ENCODE data around the gene TDRD7. TPM values are rescaled to one million over a fixed set of nuclear protein-coding genes. Genes with fewer than 3 reads are reported as not detected.
A peak's percentile ranks its signal among the peaks of the same experiment; 100 is the strongest.

The TDRD7 gene
- total RNA-seq, 1 donor from 2014 or later, result 8.7 TPM

DNA sequence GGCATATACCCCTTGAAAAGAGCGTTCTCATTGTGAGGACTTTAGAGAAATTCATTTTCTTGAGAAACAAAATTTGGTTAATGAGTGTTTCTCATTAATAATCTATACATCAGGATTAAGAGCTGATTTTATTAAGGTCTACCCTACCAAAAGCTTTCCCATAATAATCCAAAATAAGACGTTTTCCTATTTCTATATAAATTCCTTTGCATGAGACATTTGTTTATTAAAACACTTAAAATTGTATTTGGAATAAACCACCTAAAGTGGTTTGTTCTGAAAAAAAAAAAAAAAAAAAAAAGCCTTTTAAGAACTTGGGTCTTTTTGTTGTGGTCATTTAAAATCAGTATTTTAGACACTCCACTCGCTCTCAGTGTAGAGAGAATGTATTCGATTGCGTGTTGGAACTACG, 88.9 kb downstream of the TDRD7 start:
- no peak for ATAC-seq
- intact Hi-C loops (cut with DNase I), result loop anchor here (1.0 kb wide), 1 partner anchor 99 kb away; no protein-coding TSS in a partner anchor

GRCh38 chr9:97501177-97501971, 89.5 kb downstream of the TDRD7 start, which contains the start of gene TMOD1:
TMOD1 (plus strand) TSS chr9:97501666; CDS start chr9:97524189, 22,523 bp downstream.
- ATAC-seq (peak; percentile 84), DNase-seq (ENCODE audit: missing footprints) (peak; percentile 84)
- intact Hi-C loops (cut with DNase I), result loop anchor here (1.0 kb wide), 1 partner anchor 98 kb away; no protein-coding TSS in a partner anchor

More for the DNA sequence above, 88.9 kb downstream of the TDRD7 start:
- DNase-seq (ENCODE audit: missing footprints), result no peak

GRCh38 chr9:97501972-97502221, 90.0 kb downstream of the TDRD7 start:
- intact Hi-C loops (cut with DNase I), result loop anchor here (1.0 to 2.0 kb wide), 3 partner anchors 27 to 97 kb away; no protein-coding TSS in a partner anchor
- no peak for ATAC-seq

GRCh38 chr9:97502222-97502983, 90.5 kb downstream of the TDRD7 start:
- intact Hi-C loops (cut with DNase I), result loop anchor here (2.0 kb wide), 2 partner anchors 26 to 54 kb away; no protein-coding TSS in a partner anchor
- no peak for DNase-seq (ENCODE audit: missing footprints)
- peak; percentile 33 for ATAC-seq

More at GRCh38 chr9:97501972-97502221, 90.0 kb downstream of the TDRD7 start:
- no peak for DNase-seq (ENCODE audit: missing footprints)

- intact Hi-C loops (cut with DNase I), result loop anchor here (2.0 kb wide), 2 partner anchors 26 to 54 kb away; no protein-coding TSS in a partner anchor
- ATAC-seq, result no peak
- DNase-seq (ENCODE audit: missing footprints), result no peak
These were observed 91.3 kb downstream of the TDRD7 start for GRCh38 chr9:97502984-97503861.

DNA sequence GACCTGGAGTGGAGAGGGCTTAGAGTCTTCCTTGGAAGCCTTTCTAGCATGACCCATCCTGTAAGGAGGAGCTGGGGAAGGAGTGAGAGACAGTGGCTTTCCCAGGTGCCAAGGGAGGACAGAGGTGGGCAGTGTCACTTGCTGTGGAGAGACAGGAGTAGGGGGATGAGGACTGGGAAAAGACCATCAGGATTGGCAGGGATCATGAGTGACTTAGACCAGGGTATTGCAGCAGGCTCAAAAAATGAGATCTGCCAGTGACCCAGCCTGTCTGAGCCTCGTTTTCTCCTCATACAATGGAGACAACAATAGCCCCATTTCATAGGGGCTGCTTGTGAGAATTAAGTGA, 91.9 kb downstream of the TDRD7 start:
- intact Hi-C loops (cut with DNase I), result loop anchor here (2.0 kb wide), 2 partner anchors 25 to 53 kb away; no protein-coding TSS in a partner anchor
- ATAC-seq, result no peak
- DNase-seq (ENCODE audit: missing footprints), result no peak

DNA sequence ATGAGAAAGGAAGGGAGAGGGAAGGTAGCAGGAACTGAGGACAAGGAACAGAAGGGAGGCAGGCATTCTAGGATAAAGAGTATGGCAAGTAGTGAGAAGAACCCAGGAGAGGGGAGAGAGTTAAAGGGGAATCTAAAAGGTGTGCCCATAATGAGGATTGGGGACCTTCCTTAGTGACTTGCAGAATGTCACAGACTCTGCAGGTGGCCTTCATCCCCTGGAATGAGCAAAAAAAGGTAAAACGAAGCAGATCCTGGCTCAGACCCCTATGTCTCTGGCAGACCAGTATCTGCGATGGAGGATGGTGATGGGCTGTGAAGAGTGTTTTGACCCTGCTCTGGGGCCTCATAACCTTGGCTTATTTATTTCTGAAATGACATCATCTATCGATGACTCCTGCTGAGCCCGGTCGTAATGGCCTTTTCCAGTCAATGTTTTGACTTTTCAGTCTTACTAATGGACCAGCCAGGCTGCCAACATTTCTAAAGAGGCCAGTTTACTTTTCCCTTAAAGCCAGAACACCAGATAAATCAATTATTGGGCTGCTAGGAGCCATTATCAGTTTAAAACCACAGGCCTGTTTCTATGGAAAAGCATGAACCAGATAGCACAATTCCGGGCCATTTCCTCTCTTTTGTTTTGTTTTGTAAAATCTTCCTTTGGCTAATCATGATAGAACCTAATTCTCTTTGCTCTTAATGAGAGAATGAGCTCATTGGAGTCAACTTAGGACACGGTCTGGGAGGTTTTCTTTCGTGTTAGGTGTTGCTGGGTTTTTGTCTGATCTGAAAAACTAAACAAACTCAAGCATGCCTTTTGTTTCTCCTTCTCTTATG, 92.7 kb downstream of the TDRD7 start:
- ATAC-seq, result no peak

DNA sequence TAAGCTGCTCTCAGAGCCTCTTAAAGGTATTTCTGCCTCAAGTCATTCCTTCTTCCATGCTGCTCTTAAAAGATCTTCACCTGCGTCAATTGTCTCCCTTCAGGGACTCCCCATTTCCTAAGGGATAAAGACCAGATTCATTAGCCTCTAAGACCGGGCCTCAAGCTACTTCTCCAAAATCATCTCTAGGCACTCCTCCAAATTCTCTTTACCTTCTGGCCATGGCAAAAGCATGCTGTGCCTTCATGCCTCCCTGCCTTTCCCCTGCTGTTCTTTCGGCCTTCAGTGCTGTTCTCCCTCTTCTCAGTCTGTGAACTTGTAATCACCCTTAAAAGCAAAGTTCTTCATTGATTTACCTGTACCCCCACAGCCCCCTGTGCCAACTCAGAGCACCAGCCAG, 93.9 kb downstream of the TDRD7 start:
- no peak for ATAC-seq
- DNase-seq (ENCODE audit: missing footprints), result no peak
- intact Hi-C loops (cut with DNase I), result no loop called here

More for the DNA sequence above, 92.7 kb downstream of the TDRD7 start:
- DNase-seq (ENCODE audit: missing footprints), result no peak
- intact Hi-C loops (cut with DNase I), result no loop called here

DNA sequence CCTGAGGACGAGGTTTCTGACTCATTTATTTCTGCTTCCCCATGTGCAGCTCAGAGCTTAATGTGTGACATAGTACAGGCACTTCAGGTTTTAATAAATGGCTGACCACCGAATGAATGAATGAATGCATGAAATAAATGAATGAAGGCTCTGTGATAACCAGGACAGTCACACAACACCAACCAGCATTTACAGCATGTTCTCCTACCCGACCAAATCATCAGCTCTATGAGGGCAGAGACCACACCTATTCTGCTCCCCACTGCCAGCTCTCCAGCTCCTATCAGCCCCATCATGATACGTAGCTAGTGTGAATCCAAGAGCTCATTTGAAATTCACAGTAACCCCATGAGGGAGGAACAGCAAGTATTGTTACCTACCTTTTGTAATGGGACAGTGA, 94.4 kb downstream of the TDRD7 start:
- DNase-seq (ENCODE audit: missing footprints) (no peak), ATAC-seq (no peak)
- intact Hi-C loops (cut with DNase I), result no loop called here

- no peak for DNase-seq (ENCODE audit: missing footprints)
- ATAC-seq, result no peak
- intact Hi-C loops (cut with DNase I), result no loop called here
These were observed 94.9 kb downstream of the TDRD7 start for GRCh38 chr9:97506787-97507186.

DNA sequence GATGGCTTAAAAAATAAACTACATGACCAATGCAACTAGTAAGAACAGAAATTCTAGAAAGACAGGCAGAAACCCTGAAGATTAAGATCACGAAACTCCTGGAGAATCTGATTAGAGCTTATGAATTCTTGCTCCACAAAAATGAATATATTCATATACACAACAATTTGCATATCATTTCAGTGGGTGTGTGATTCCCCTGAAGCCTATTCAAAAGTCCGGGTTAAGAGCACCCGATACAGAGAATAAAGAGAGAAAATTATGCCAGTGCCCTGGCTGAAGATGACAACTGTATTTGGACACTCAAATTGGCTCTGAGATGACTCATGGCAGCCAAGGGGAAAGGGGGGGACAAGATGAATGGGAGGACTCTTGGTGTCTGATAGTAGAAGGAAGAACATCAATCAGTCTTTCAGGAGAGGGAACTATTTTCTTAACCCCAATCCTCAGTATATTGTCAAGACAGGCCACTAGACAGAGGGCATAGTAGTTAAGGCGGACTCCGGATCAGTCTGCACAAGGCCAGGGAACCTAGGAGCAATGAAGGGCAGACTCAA, 95.6 kb downstream of the TDRD7 start:
- intact Hi-C loops (cut with DNase I), result no loop called here
- DNase-seq (ENCODE audit: missing footprints) (no peak), ATAC-seq (no peak)

DNA sequence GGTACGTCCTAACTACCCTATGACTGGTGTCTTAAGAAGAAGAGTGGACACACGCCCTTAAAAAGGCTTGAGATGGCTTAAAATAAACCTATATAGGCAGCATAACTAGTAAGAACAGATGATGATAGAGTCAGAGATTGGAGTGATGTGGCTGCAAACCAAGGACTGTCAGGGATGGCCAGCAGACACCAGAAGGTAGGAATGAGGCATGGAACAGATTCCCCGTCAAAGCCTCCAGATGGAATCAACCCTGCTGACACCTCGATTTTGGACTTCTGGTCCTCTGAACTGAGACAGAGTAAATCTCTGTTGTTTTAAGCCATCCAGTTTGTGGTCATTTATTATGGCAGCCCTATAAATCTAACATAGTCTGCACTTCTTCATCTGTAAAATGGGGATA, 97.0 kb downstream of the TDRD7 start:
- ATAC-seq (no peak), DNase-seq (ENCODE audit: missing footprints) (no peak)
- intact Hi-C loops (cut with DNase I), result no loop called here

DNA sequence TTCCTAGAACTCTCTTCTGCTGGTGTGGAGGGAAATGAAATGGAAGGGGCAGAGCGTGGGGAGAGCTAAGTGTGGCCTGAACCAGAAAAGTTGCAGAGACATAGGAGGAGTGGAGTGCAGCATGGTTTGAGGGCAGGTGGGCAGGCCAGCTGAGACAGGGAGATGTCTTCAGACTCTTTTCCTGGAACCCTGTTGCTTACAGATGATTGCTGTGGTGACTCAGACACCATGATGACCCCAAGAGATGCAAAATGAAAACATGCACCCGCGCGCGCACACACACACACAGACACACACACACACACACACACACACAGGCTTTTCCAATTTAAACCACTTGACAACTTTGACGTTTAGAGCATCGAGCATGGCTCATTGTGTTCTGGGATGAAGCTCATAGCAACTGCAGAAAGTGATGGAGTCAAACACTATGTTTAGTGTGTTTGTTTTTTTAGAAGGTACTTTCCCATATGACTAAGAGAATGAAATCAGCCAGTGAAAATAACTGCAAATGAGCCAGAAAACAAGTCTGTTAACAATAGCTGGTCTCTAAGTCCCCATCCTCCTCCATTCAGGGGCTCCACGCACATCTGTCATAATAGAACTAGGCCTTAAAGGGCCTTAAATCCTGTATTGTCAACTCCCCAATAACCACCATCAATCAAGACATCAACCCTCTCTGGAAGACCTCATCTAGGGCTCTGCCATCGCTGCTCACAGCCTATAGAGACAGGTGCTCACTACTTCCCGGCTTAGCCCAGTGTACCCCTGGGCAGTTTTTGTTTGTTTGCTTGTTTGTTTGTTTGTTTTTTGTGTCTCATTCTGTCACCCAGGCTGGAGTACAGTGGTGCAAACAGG, 99.1 kb downstream of the TDRD7 start:
- intact Hi-C loops (cut with DNase I), result no loop called here
- DNase-seq (ENCODE audit: missing footprints) (no peak), ATAC-seq (no peak)

GRCh38 chr9:97511655-97512427, 99.9 kb downstream of the TDRD7 start:
- DNase-seq (ENCODE audit: missing footprints) (no peak), ATAC-seq (no peak)
- intact Hi-C loops (cut with DNase I), result no loop called here

DNA sequence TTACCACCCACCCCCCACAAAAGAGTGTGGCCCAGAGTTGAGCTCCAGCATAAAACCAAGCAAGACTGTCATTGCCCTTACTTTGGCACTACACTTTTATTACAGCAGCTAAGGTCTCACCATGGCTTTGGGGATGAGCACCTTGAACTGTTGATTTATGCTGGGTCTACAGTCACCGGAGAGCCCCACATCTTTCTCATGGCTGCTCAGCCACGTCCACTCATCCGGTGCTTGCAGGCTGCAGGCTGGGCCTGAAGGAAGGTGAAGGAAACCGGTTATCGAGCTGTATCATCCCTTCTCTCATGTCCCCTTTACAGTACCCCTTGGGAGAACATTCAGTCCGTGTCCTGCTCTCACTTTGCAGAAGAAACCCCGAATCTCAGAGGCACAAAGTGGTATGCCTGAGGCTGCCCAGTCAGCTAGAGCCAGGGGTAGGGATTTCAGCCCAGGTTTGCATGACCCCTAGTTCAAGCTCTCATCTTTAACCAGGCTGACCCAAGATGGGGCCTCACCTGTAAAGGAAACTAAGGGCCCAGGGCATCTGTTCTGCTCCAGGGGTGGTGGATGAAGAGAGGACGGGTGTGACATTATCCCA, 101.2 kb downstream of the TDRD7 start:
- intact Hi-C loops (cut with DNase I), result no loop called here
- no peak for ATAC-seq

GRCh38 chr9:97514531-97514930, 102.6 kb downstream of the TDRD7 start:
- intact Hi-C loops (cut with DNase I), result no loop called here
- peak; percentile 79 for ATAC-seq
- no peak for DNase-seq (ENCODE audit: missing footprints)

More for the DNA sequence above, 101.2 kb downstream of the TDRD7 start:
- DNase-seq (ENCODE audit: missing footprints), result no peak

Measured in Right ventricle myocardium inferior (tissue), 1 donor.